Uterus (tissue), 2 donors: ENCODE measurements around the gene SUPT3H.

ENCODE experiments used
- CTCF ChIP-seq, 4 experiments: fragments of 200-600 bp in 2 of 4; fragments of 450-650 bp in 2 of 4; sonication (generic) in 2 of 4; IDR thresholded peaks; one replicate each; pipeline ENCODE4 v1.5.1; 2016 to 2019; ENCODE audit warnings: antibody characterized with exemption in 4 of 4, mild to moderate bottlenecking in 2 of 4, moderate library complexity in 1 of 4
- POLR2A ChIP-seq, 2 donors: fragments of 450-650 bp; IDR thresholded peaks; one replicate each; pipeline ENCODE4 v1.6.1; 2016; ENCODE audit warnings: antibody characterized with exemption in 2 of 2, mild to moderate bottlenecking in 1 of 2, moderate library complexity in 1 of 2

GRCh38 chr6:44955145-44955544 is 422.6 kb downstream of the SUPT3H start:
- no peak for TF ChIP-seq CTCF (IDR thresholded peaks at IDR 0.05)
- no peak for TF ChIP-seq POLR2A (IDR thresholded peaks at IDR 0.05)
